IMR-90 (cell line): ENCODE data around the gene TMC1. TPM values are rescaled to one million over a fixed set of nuclear protein-coding genes. Genes with fewer than 3 reads are reported as not detected.

Source experiments
- ATAC-seq: fragments of 200-7000 bp; cut with Tn5 transposase; 2 replicates; pipeline ENCODE4 v1.9.1; 2020; ENCODE audit warnings: low read depth, mild to moderate bottlenecking, moderate library complexity
- BruUV-seq: library from RNA; stranded (reverse); fragments of 400-500 nt; replicated peaks from 2 replicates; lab custom pipeline; 2021; lab: Mats Ljungman, UMichigan
- CTCF ChIA-PET: fragments of 300-600 bp; formaldehyde crosslinking; extraction: SDS; loops from one replicate; lab custom pipeline; 2021; ENCODE audit warnings: antibody characterized with exemption; lab: Yijun Ruan, JAX
- POLR2A ChIA-PET: fragments of 300-600 bp; sonication (Branson Sonifier 250); formaldehyde crosslinking; loops from one replicate; lab custom pipeline; 2022; ENCODE audit warnings: antibody characterized with exemption; ENCODE audit not compliant: unreplicated experiment; lab: Charles Lee
- DNase-seq: peaks from one replicate; pipeline ENCODE4 v3.0.0; 2013
- H2AFZ ChIP-seq: replicated peaks from 2 replicates; pipeline ENCODE3; 2013; ENCODE audit warnings: low read length, mild to moderate bottlenecking; ENCODE audit not compliant: poor library complexity
- H2AK5ac ChIP-seq: 2 replicates; pipeline ENCODE4 v1.6.1; 2013; ENCODE audit warnings: low read depth, low read length, inconsistent platforms
- H2AK9ac ChIP-seq: replicated peaks from 2 replicates; pipeline ENCODE3; 2013; ENCODE audit warnings: mild to moderate bottlenecking, low read depth, low read length, moderate library complexity; ENCODE audit not compliant: poor library complexity
- H2BK120ac ChIP-seq: 2 replicates; pipeline ENCODE4 v1.6.1; 2013; ENCODE audit warnings: low read depth, low read length, inconsistent platforms
- H2BK15ac ChIP-seq: 3 replicates; pipeline ENCODE4 v1.6.1; 2013; ENCODE audit warnings: low read depth, low read length, inconsistent platforms
- H2BK20ac ChIP-seq: 2 replicates; pipeline ENCODE4 v1.6.1; 2013; ENCODE audit warnings: low read depth, mild to moderate bottlenecking, inconsistent platforms, low read length, moderate library complexity
- H2BK5ac ChIP-seq: 2 replicates; pipeline ENCODE4 v1.6.1; 2013; ENCODE audit warnings: mild to moderate bottlenecking, low read depth, low read length, inconsistent platforms; ENCODE audit not compliant: poor library complexity, severe bottlenecking
- H3K14ac ChIP-seq: replicated peaks from 2 replicates; pipeline ENCODE4 v1.6.1; 2013; ENCODE audit warnings: low read depth, low read length, inconsistent platforms
- H3K18ac ChIP-seq: 2 replicates; pipeline ENCODE4 v1.6.1; 2013; ENCODE audit warnings: low read depth, low read length, control low read depth
- H3K23ac ChIP-seq: 2 replicates; pipeline ENCODE4 v1.6.1; 2013; ENCODE audit warnings: low read depth, low read length, inconsistent platforms
- H3K27ac ChIP-seq: 2 replicates; pipeline ENCODE4 v1.5.1; 2013; ENCODE audit warnings: mild to moderate bottlenecking, control low read depth, low read length; ENCODE audit not compliant: insufficient read depth
- H3K27me3 ChIP-seq: 2 replicates; pipeline ENCODE4 v1.6.1; 2013; ENCODE audit warnings: low read length; ENCODE audit not compliant: control insufficient read depth, insufficient read depth
- H3K36me3 ChIP-seq: 2 replicates; pipeline ENCODE4 v1.6.1; 2013; ENCODE audit warnings: low read length, mixed read lengths; ENCODE audit not compliant: control insufficient read depth, insufficient read depth
- H3K4ac ChIP-seq: 2 replicates; pipeline ENCODE4 v1.6.1; 2013; ENCODE audit warnings: low read depth, low read length, inconsistent platforms
- H3K4me1 ChIP-seq: 2 replicates; pipeline ENCODE4 v1.6.1; 2013; ENCODE audit warnings: low read length, mixed read lengths; ENCODE audit not compliant: control insufficient read depth, insufficient read depth
- H3K4me2 ChIP-seq: 2 replicates; pipeline ENCODE4 v1.6.1; 2013; ENCODE audit warnings: low read depth, mild to moderate bottlenecking, control low read depth, low read length, moderate library complexity
- H3K4me3 ChIP-seq: 2 replicates; pipeline ENCODE4 v1.5.1; 2013; ENCODE audit warnings: low read depth, mild to moderate bottlenecking, control low read depth, low read length, moderate library complexity; ENCODE audit not compliant: insufficient read depth
- H3K56ac ChIP-seq: 2 replicates; pipeline ENCODE4 v1.6.1; 2013; ENCODE audit warnings: low read length, inconsistent platforms; ENCODE audit not compliant: insufficient read depth; ENCODE audit errors: extremely low read depth
- H3K79me1 ChIP-seq, 2 experiments: 2 replicates each; pipeline ENCODE4 v1.6.1; 2013; ENCODE audit warnings: low read length in 2 of 2, inconsistent platforms in 1 of 2, low read depth in 1 of 2
- H3K9ac ChIP-seq: 2 replicates; pipeline ENCODE4 v1.6.1; 2013; ENCODE audit warnings: low read depth, low read length, control low read depth
- H3K9me1 ChIP-seq: 2 replicates; pipeline ENCODE4 v1.6.1; 2013; ENCODE audit warnings: low read length, inconsistent platforms; ENCODE audit not compliant: insufficient read depth
- H3K9me3 ChIP-seq: 2 replicates; pipeline ENCODE4 v1.6.1; 2013; ENCODE audit warnings: low read length; ENCODE audit not compliant: control insufficient read depth, insufficient read depth
- H4K20me1 ChIP-seq: 2 replicates; pipeline ENCODE4 v1.6.1; 2013; ENCODE audit warnings: low read length, inconsistent platforms; ENCODE audit not compliant: insufficient read depth
- H4K5ac ChIP-seq: 2 replicates; pipeline ENCODE4 v1.6.1; 2013; ENCODE audit warnings: mild to moderate bottlenecking, low read depth, low read length, control low read depth
- H4K8ac ChIP-seq, 2 experiments: 2 replicates each; pipeline ENCODE4 v1.6.1; 2013; ENCODE audit warnings: low read depth in 2 of 2, low read length in 2 of 2, control low read depth in 1 of 2, inconsistent platforms in 1 of 2
- H4K91ac ChIP-seq: 2 replicates; pipeline ENCODE4 v1.6.1; 2013; ENCODE audit warnings: low read depth, low read length, inconsistent platforms; ENCODE audit not compliant: insufficient read depth
- BHLHE40 ChIP-seq: fragments of 150-350 bp; IDR thresholded peaks from 2 replicates; pipeline ENCODE4 v1.6.1; 2016; ENCODE audit warnings: mild to moderate bottlenecking, low read depth, low read length
- CEBPB ChIP-seq: IDR thresholded peaks from 2 replicates; pipeline ENCODE4 v1.6.1; 2012; ENCODE audit warnings: low read depth, low read length, improper control_type of control experiment
- ELK1 ChIP-seq: fragments of 150-350 bp; IDR thresholded peaks from 2 replicates; pipeline ENCODE4 v1.6.1; 2016; ENCODE audit warnings: low read depth, mild to moderate bottlenecking, low read length, moderate library complexity, borderline replicate concordance
- FOS ChIP-seq: fragments of 150-350 bp; IDR thresholded peaks from 2 replicates; pipeline ENCODE4 v1.6.1; 2016; ENCODE audit warnings: low read depth, low read length
- MAZ ChIP-seq: IDR thresholded peaks from 2 replicates; pipeline ENCODE4 v1.6.1; 2012; ENCODE audit warnings: low read depth, mild to moderate bottlenecking, low read length, improper control_type of control experiment, moderate library complexity, borderline replicate concordance
- MXI1 ChIP-seq: IDR thresholded peaks from 2 replicates; pipeline ENCODE4 v1.6.1; 2012; ENCODE audit warnings: low read depth, mild to moderate bottlenecking, low read length, moderate library complexity, borderline replicate concordance
- NFE2L2 ChIP-seq: fragments of 150-350 bp; IDR thresholded peaks from 2 replicates; pipeline ENCODE4 v1.6.1; 2016; ENCODE audit warnings: low read depth, mild to moderate bottlenecking, low read length
- POLR2A ChIP-seq: IDR thresholded peaks from 2 replicates; pipeline ENCODE4 v1.6.1; 2012; ENCODE audit warnings: mild to moderate bottlenecking, low read depth, low read length
- RCOR1 ChIP-seq: IDR thresholded peaks from 2 replicates; pipeline ENCODE4 v1.6.1; 2012; ENCODE audit warnings: mild to moderate bottlenecking, low read length, improper control_type of control experiment; ENCODE audit not compliant: insufficient replicate concordance
- RFX5 ChIP-seq: IDR thresholded peaks from 2 replicates; pipeline ENCODE4 v1.8.0; 2012; ENCODE audit warnings: low read depth, mild to moderate bottlenecking, low read length, moderate library complexity
- SMC3 ChIP-seq: fragments of 150-350 bp; IDR thresholded peaks from 2 replicates; pipeline ENCODE4 v1.6.1; 2016; ENCODE audit warnings: low read depth, mild to moderate bottlenecking, antibody characterized with exemption, low read length, moderate library complexity
- USF2 ChIP-seq: fragments of 150-350 bp; IDR thresholded peaks from 2 replicates; pipeline ENCODE4 v1.6.1; 2017; ENCODE audit warnings: mild to moderate bottlenecking, antibody characterized with exemption, low read length, low read depth
- dilution Hi-C: fragments of 300-500 bp; cut with HindIII; formaldehyde crosslinking; loops from one replicate; pipeline ENCODE4 v1.14.3; 2018; ENCODE audit warnings: low sequenced_read_pairs; ENCODE audit not compliant: unreplicated experiment
- in situ Hi-C: fragments of 300-500 bp; cut with MboI; formaldehyde crosslinking; loops from 3 replicates; pipeline ENCODE4 v1.14.3; 2019; ENCODE audit warnings: low sequenced_read_pairs, inconsistent platforms, mixed read lengths
- intact Hi-C: fragments of 100-400 bp; cut with micrococcal nuclease; formaldehyde crosslinking; loops from 2 replicates; pipeline ENCODE4 v1.10.0; 2022
- polyA plus RNA-seq, 3 experiments: library from polyadenylated mRNA; depleted of rRNA; stranded (reverse); fragments of >200 nt; gene quantifications; 2 replicates each; pipeline ENCODE4 v1.2.3, GENCODE V29; 2012; ENCODE audit warnings: low replicate concordance in 1 of 3
- total RNA-seq: library from RNA; depleted of rRNA; stranded (reverse); fragments of >200 nt; gene quantifications from 2 replicates; pipeline ENCODE4 v1.2.3, GENCODE V29; 2012

Gene TMC1
- total and polyA plus RNA-seq, 2 of the 4 experiments (the other 2 are of a cell fraction) = not detected

GRCh38 chr9:72687331-72687730 is 165.9 kb downstream of the TMC1 start:
- ChIA-PET POLR2A (no interaction called here), CTCF (no interaction called here)
- Histone ChIP-seq H3K9me1 (no peaks in the 10 kb centered on the region), H2BK15ac (no peak overlapping the region), H3K56ac (no peak overlapping the region), H4K91ac (no peak overlapping the region), H2AFZ (no peak overlapping the region), H3K36me3 (no peaks in the 10 kb centered on the region), H3K4ac (no peak overlapping the region), H3K79me1 (no peaks in the 10 kb centered on the region), H4K5ac (no peak overlapping the region), H2AK9ac (no peak overlapping the region), H3K4me2 (no peak overlapping the region), H3K14ac (no peak overlapping the region), H3K4me1 (no peaks in the 10 kb centered on the region), H4K8ac (no peak overlapping the region), H2BK5ac (no peak overlapping the region), H3K4me3 (no peak overlapping the region), H4K20me1 (no peaks in the 10 kb centered on the region), H3K9me3 (no peaks in the 10 kb centered on the region), H3K18ac (no peak overlapping the region), H3K27ac (no peak overlapping the region), H2AK5ac (no peak overlapping the region), H3K23ac (no peak overlapping the region), H3K27me3 (peaks cover 3% of the 10 kb centered on the region; the same call in 1 of the 2 replicates), H3K9ac (no peak overlapping the region), H2BK20ac (no peak overlapping the region), H2BK120ac (no peak overlapping the region)
- no TSS peak for BruUV-seq
- intact Hi-C loops (no loop called here), dilution Hi-C loops (no loop called here), in situ Hi-C loops (no loop called here)
- TF ChIP-seq MXI1 (no peak), RCOR1 (no peak), POLR2A (no peak), ELK1 (no peak), MAZ (no peak), SMC3 (no peak), NFE2L2 (no peak), BHLHE40 (no peak), USF2 (no peak), RFX5 (no peak), FOS (no peak), CEBPB (no peak)
- no peak for DNase-seq
- ATAC-seq = no peak
